Dendritic cell treated with granulocyte-macrophage colony-stimulating factor and Interleukin-4, amounts not matched to agents 40 ng/mL and 50 ng/mL, for 4 days (primary cell): ENCODE results near the gene HM13.
"Not testable (repeated sequence)": the region's sequence is repeated elsewhere in the genome, so short reads cannot be mapped to it uniquely, and the experiment has no call there.

Source experiments
- H3K27ac Mint-ChIP-seq: one replicate; pipeline ENCODE4 v1.8.0; 2022; ENCODE audit warnings: mild to moderate bottlenecking, mixed read lengths
- H3K27me3 Mint-ChIP-seq: one replicate; pipeline ENCODE4 v1.8.0; 2022; ENCODE audit warnings: mild to moderate bottlenecking, mixed read lengths
- H3K36me3 Mint-ChIP-seq: one replicate; pipeline ENCODE4 v1.8.0; 2022; ENCODE audit warnings: low read depth, mixed read lengths
- H3K4me1 Mint-ChIP-seq: one replicate; pipeline ENCODE4 v1.8.0; 2022; ENCODE audit warnings: low read depth, mixed read lengths
- H3K4me3 Mint-ChIP-seq: one replicate; pipeline ENCODE4 v1.8.0; 2022; ENCODE audit warnings: mild to moderate bottlenecking, moderate library complexity, mixed read lengths
- H3K9me3 Mint-ChIP-seq: one replicate; pipeline ENCODE4 v1.8.0; 2022; ENCODE audit warnings: mixed read lengths
- intact Hi-C: fragments of 100-400 bp; cut with micrococcal nuclease; formaldehyde crosslinking; loops from one replicate; pipeline ENCODE4 v1.15.0; 2022

HM13 gene

DNA sequence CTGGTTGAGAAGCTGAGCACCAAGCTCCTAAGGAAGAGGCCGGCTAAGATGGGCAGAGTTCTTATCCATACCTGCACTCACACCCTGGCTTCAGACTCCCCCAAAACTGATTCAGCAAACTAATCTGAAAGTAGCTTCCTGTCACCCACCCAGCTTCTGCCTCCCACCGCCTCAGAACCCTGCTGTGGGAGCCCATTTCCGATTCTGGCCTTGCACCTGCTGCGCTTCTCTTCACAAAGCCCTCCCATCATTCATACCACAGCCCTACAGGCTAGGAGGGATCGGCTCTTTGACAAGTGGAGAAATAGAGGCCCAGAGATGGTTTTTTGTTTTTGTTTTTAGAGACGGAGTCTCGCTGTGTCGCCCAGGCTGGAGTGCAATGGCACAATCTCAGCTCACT is 28.7 kb downstream of the HM13 start:
- peak overlapping the region; percentile 68 for H3K27ac Mint-ChIP-seq
- H3K4me3 Mint-ChIP-seq: no peak overlapping the region

DNA sequence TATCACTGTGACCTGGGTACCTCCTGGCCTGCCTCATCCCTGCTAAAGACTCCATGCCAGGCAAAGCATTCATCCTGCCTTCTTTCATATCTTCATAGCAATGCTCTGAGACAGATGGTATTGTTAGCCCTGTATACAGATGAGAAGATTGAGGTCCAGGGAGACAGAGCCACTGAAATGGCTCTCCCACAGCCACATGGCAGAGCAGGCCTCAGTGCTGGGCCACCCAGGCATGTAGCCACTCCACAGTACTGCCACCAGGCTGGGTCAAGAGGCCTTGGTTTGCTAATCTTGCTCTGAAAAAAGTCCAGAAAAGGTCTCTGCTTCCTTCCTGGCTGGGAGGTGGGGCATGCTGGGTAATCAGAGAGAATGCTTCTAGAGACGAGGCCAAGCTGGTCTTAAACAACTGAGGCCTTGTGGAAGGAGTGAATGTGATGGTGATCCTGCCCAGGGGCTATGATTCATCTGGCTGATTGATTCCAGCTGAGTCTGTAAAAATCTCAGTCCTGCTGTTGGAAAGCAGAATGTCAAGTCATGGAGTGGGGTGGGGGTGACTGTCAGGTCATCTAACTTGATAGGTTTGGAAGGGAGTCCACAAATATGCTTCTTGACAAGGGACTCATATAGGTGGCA is 29.8 kb downstream of the HM13 start:
- Mint-ChIP-seq H3K9me3 (no peaks in the 10 kb centered on the region), H3K27me3 (no peaks in the 10 kb centered on the region), H3K36me3 (peaks cover 94% of the 10 kb centered on the region), H3K4me3 (no peak overlapping the region), H3K27ac (peak overlapping the region; percentile 27), H3K4me1 (peaks cover 35% of the 10 kb centered on the region)
- intact Hi-C loops: no loop called here

More for the DNA sequence above, 28.7 kb downstream of the HM13 start:
- H3K36me3 Mint-ChIP-seq: peaks cover 94% of the 10 kb centered on the region
- peaks cover 32% of the 10 kb centered on the region for H3K4me1 Mint-ChIP-seq
- no peaks in the 10 kb centered on the region for H3K9me3 Mint-ChIP-seq
- intact Hi-C loops: no loop called here
- H3K27me3 Mint-ChIP-seq: no peaks in the 10 kb centered on the region

DNA sequence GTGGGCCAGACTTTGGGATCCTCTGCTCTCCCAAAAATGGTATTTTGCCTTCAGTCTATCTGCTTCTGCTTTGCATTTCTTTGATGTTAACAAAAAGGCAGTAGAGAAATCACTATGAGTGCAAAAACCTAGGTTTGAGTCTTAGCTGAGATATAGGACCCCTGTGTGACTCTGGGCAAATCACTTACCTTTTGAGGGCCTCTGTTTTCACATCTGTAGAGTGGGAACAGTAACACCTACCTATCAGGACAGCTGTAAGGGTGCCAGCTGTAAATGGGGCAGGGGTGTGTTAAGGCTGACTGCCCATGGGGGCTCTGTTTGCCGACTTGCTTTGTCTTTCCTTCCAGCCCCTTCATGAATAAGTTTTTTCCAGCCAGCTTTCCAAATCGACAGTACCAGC is 30.4 kb downstream of the HM13 start:
- Mint-ChIP-seq H3K36me3 (peaks cover 94% of the 10 kb centered on the region), H3K4me3 (no peak overlapping the region), H3K27ac (peak overlapping the region; percentile 27), H3K9me3 (no peaks in the 10 kb centered on the region), H3K27me3 (no peaks in the 10 kb centered on the region), H3K4me1 (peaks cover 32% of the 10 kb centered on the region)
- intact Hi-C loops: no loop called here

DNA sequence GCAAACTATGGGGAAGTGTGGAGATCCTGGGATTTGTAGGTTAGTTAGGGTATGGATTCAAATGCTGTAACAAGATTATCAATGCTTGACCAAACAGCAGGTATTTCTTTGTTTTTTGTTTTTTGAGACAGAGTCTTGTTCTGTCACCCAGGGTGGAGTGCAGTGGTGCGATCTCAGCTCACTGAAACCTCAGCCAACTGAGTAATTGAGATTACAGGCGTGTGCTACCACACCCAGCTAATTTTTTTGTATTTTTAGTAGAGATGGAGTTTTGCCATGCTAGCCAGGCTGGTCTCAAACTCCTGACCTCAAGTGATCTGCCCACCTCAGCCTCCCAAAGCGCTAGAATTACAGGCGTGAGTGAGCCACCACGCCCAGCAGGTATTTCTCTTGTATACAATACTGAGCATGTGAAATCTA is 31.4 kb downstream of the HM13 start:
- peaks cover 94% of the 10 kb centered on the region for H3K36me3 Mint-ChIP-seq
- H3K27ac Mint-ChIP-seq: peak overlapping the region; percentile 12
- intact Hi-C loops, H3K9me3 Mint-ChIP-seq, H3K4me3 Mint-ChIP-seq, H3K27me3 Mint-ChIP-seq: not testable (repeated sequence)
- H3K4me1 Mint-ChIP-seq: peaks cover 32% of the 10 kb centered on the region

DNA sequence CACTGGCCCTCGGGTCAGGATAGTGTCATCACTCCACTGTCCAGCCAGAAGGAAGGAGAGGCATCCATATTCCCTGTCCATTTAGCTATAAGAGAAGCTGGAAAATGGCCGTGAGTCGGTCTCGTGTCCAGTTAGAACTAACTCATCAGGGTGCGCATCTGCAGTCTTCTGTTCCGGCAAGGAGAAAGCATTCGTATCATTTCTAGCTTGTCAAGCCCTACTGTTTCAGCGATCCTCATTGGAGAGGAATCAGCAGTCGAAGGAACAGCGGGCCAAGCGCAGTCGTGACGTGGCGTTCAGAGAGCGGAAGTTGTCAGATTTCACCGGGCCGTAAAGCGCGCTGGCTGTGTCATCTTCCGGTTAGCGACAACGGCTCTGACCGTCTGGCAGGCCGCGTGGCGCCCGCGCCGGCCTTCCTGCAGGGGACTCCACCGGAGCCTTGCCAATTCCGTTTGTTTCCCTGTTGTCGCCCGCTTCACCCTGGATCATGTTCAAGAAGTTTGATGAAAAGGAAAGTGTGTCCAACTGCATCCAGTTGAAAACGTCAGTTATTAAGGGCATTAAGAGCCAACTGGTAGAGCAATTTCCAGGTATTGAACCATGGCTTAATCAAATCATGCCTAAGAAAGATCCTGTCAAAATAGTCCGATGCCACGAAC is 32.9 kb downstream of the HM13 start:
- Mint-ChIP-seq H3K27ac (peak overlapping the region; percentile 95), H3K27me3 (no peaks in the 10 kb centered on the region), H3K36me3 (peaks cover 95% of the 10 kb centered on the region), H3K4me3 (peak overlapping the region; percentile 79), H3K9me3 (no peaks in the 10 kb centered on the region), H3K4me1 (peaks cover 20% of the 10 kb centered on the region)
- intact Hi-C loops: loop anchor here (1.0 kb wide), 1 partner anchor 25 kb away; no protein-coding TSS in a partner anchor

DNA sequence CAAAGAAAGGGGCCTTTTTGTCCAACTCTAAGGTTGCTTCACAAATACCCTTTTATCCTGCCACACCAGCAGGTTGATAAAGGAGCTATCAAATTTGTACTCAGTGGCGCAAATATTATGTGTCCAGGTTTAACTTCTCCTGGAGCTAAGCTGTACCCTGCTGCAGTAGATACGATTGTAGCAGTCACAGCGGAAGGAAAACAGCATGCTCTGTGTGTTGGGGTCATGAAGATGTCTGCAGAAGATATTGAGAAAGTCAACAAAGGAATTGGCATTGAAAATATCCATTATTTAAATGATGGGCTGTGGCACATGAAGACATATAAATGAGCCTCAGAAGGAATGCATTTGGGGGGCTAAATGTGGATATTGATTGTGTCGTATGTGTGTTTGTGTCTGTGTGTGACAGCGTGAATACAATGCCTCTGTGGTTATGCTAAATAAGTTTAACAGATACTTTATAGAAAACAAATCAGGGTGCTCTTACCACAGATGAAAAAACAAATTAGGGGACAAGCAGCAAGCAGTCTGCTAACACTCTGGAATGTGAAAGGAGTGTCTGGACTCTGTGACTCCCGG is 33.6 kb downstream of the HM13 start:
- intact Hi-C loops: loop anchor here (1.0 kb wide), 1 partner anchor 24 kb away; no protein-coding TSS in a partner anchor
- Mint-ChIP-seq H3K27me3 (no peaks in the 10 kb centered on the region), H3K36me3 (peaks cover 99% of the 10 kb centered on the region), H3K9me3 (no peaks in the 10 kb centered on the region), H3K4me3 (peak overlapping the region; percentile 79), H3K27ac (peak overlapping the region; percentile 95), H3K4me1 (peaks cover 13% of the 10 kb centered on the region)

DNA sequence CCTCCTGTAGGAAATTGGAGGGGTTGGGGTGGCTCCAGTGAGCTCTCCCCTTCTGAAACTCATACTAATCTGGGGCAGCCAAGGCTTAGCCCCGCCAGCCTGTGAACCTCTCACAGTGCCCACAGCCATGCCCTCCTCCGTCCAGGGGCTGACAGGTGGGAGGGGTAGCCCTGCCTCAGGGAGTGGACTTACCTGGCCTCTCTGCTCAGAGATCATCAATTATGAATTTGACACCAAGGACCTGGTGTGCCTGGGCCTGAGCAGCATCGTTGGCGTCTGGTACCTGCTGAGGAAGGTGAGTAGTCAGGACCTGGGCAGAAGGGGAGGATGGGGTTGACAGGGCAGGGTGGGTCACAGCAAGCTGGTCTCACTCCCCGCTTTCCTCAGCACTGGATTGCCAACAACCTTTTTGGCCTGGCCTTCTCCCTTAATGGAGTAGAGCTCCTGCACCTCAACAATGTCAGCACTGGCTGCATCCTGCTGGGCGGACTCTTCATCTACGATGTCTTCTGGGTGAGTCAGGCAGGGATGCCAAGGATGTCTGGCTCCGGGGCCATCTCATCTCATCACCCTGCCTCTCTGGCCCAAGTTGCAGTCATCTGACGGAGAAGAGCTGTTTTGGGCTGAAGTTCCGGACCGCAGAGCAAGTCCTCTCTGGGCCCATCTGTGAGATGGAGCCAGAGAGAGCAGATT is 34.7 kb downstream of the HM13 start:
- Mint-ChIP-seq H3K9me3 (no peaks in the 10 kb centered on the region), H3K4me1 (peaks cover 9% of the 10 kb centered on the region), H3K27ac (no peak overlapping the region), H3K36me3 (peaks cover 98% of the 10 kb centered on the region), H3K4me3 (no peak overlapping the region), H3K27me3 (no peaks in the 10 kb centered on the region)
- intact Hi-C loops: no loop called here

DNA sequence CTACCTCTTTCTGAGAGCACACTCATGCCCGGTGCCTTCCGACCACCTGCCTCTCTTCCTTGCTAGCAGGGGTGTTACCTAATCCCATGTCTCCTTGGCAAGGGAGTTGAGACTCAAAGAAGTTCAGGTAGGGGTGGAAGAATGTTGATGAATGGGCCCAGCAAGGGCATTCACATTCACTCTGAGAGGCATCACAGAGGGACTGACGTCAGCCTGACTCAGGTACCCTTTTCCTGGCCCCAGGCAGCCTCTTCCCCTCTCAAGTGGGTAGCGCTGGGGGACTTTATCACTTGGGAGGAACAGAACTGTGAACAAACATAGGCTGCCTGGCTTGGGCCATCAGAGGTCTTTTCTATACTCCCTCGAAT is 35.3 kb downstream of the HM13 start:
- Mint-ChIP-seq H3K4me3 (no peak overlapping the region), H3K4me1 (peaks cover 9% of the 10 kb centered on the region), H3K9me3 (no peaks in the 10 kb centered on the region), H3K27ac (peak overlapping the region; percentile 17), H3K27me3 (no peaks in the 10 kb centered on the region), H3K36me3 (peaks cover 98% of the 10 kb centered on the region)
- intact Hi-C loops: no loop called here

DNA sequence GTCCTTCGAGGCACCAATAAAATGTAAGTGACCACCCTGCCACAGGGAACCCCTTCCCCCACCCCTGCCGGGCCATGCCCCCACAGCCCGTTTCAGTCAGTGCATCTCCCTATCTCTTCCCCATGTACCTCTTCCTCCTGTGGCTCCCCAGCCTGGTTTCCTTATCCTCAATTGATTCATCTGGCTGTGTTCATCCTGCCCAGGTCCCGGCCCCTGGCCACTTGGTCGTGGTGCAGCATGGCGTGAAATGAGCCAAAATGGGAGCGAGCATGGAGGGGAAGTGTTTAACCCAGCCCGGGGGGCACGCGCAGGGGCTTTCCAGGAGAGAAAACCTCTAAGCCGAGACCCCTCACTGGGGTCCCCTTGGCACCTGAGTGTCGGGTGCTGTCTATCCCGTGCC is 35.9 kb downstream of the HM13 start:
- Mint-ChIP-seq H3K4me3 (no peak overlapping the region), H3K9me3 (no peaks in the 10 kb centered on the region), H3K27me3 (no peaks in the 10 kb centered on the region), H3K27ac (peak overlapping the region; percentile 17), H3K4me1 (peaks cover 9% of the 10 kb centered on the region), H3K36me3 (peaks cover 98% of the 10 kb centered on the region)
- intact Hi-C loops: no loop called here

DNA sequence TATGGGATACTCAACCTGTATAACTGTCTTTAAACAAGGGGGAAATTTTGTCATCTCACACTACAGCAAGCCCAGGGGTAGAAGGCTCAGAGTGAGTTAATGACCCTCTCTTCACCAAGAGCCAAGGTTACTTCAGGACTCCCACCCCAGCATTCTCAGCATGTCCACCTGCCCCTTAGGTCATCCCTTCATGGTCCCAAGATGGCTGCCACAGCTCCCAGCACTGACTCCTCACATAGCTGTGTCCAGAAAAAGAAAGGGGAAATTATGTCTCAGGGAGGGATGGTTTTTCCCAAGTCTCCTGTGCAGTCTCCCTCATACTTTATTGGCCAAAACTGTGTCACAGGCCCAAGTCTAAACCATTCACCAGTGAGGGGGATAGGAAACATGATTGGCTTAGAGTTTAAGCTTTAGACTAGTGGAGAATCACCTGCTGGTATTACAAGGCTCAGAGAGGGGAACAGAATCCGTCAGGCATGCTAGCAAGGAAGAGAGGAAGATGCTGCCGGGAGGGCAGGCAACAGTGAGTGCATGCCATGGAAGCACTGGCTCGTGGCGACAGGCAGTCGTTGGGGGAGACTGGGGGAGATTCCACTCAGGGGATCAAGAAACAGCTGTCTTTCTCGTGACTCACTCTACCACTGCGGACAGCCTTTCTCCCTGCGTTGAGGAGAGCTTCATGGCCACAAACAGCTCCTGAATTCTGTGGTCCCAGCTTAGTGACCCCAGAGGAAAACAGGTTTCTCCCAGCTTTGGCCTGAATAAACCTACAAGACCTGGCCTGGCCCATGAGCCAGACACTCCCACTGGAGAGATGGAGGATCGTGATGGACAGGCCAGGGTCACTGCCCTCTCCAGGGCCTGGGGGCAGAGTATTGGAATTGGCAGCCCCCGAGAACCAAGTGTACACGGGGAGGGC is 37.2 kb downstream of the HM13 start:
- no peaks in the 10 kb centered on the region for H3K9me3 Mint-ChIP-seq
- no peak overlapping the region for H3K4me3 Mint-ChIP-seq
- H3K27me3 Mint-ChIP-seq: no peaks in the 10 kb centered on the region
- H3K36me3 Mint-ChIP-seq: peaks cover 98% of the 10 kb centered on the region
- intact Hi-C loops: no loop called here
- H3K4me1 Mint-ChIP-seq: peaks cover 9% of the 10 kb centered on the region
- no peak overlapping the region for H3K27ac Mint-ChIP-seq

DNA sequence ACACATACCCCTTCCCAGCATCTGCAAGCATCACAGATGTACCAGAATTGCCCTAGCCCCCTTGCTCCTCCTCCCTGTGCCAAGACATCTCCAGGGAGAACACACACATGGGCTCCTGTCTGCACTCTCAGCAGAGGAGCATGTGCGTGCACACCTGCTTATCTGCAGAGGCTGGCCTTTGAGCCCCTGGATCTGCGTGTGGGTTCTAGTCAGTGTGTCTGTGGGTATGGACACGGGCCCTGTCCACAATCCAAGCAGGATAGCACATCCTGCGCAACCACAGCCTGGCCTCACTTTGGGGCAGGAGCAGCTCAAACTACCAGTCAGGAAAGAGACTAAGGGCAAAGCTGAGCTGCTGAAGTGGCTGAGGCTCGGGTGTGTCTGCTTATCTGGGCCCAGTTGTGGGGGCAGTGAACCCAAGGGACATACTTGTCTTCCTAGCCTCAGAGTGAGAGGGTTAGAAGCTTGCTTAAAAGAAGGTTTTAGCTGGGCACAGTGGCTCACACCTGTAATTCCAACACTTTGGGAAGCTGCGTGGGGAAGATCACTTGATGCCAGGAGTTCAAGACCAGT is 41.0 kb downstream of the HM13 start:
- no peaks in the 10 kb centered on the region for H3K9me3 Mint-ChIP-seq

DNA sequence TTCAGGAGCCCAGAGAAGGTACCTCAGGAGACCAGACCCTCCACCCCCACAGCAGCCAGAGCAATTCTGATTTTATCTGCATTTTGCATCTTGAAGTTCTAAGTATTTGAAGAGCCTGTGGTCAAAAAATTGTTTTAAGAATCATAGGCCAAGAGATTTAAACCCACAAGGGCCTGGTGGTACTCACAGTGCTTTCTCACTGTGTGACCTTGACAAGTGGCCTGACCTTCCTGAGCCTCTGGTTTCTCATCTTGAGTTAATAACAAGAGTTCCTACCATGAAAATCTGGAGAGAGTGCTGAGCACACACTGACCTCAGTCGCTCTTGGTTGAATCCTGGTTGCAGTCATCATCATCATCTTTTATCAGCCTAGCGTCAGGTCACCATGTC is 45.5 kb downstream of the HM13 start:
- peaks cover 100% of the 10 kb centered on the region for H3K36me3 Mint-ChIP-seq
- H3K27me3 Mint-ChIP-seq: no peaks in the 10 kb centered on the region
- peak overlapping the region; percentile 50 for H3K27ac Mint-ChIP-seq

More for the DNA sequence above, 41.0 kb downstream of the HM13 start:
- no peak overlapping the region for H3K4me3 Mint-ChIP-seq
- no peaks in the 10 kb centered on the region for H3K27me3 Mint-ChIP-seq
- intact Hi-C loops: no loop called here
- no peak overlapping the region for H3K27ac Mint-ChIP-seq
- peaks cover 98% of the 10 kb centered on the region for H3K36me3 Mint-ChIP-seq
- peaks cover 6% of the 10 kb centered on the region for H3K4me1 Mint-ChIP-seq

DNA sequence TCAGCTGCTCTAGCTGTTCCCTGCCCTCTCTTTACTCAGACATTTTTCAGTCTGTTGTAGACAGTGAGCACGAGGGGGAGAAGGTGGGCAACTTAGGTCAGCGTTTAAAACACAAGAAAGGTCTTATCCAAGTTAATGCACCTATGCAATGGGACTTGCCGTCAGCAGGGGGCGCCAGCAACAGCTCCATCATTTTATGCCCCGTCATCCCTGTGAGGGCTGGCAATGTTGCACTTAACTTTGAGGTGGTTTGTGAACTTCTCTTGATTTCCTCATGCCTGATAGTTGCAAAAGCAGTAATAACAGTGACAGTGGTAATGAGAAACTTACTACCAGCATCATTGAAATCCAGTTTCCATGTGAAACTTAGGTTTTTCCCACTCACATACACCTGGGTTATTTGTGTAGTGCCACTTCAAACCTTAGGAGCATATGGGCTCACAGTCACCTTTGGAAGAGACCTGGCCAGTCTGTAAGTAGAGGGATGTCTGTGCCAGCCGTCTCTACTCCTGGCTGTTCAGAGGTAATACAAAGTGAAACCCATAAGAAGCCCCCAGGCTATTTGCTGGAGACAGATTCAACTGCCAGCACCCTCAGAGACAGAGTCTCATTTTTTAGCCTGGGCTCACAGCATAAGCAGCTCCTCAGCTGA is 46.0 kb downstream of the HM13 start:
- H3K4me1 Mint-ChIP-seq: peaks cover 13% of the 10 kb centered on the region
- intact Hi-C loops: no loop called here
- H3K4me3 Mint-ChIP-seq: no peak overlapping the region
- H3K27me3 Mint-ChIP-seq: no peaks in the 10 kb centered on the region
- no peaks in the 10 kb centered on the region for H3K9me3 Mint-ChIP-seq
- peaks cover 100% of the 10 kb centered on the region for H3K36me3 Mint-ChIP-seq
- H3K27ac Mint-ChIP-seq: peak overlapping the region; percentile 50

More for the DNA sequence above, 45.5 kb downstream of the HM13 start:
- peaks cover 13% of the 10 kb centered on the region for H3K4me1 Mint-ChIP-seq
- H3K4me3 Mint-ChIP-seq: no peak overlapping the region
- H3K9me3 Mint-ChIP-seq: no peaks in the 10 kb centered on the region
- intact Hi-C loops: no loop called here
